Heart left ventricle (tissue), 16 donors: ENCODE data around the gene ARL15. TPM values are rescaled to one million over a fixed set of nuclear protein-coding genes. Genes with fewer than 3 reads are reported as not detected.

Experiments
- ATAC-seq, 4 donors: fragments of 200-7000 bp; cut with Tn5 transposase; one replicate each; pipeline ENCODE4 v1.9.1; 2020 to 2022; ENCODE audit warnings: moderate library complexity in 4 of 4, mild to moderate bottlenecking in 3 of 4, moderate number of reproducible peaks in 1 of 4
- DNase-seq, 5 donors: peaks; one replicate each; pipeline ENCODE4 v3.0.0-alpha.2; 2020
- H3K27ac ChIP-seq, 12 donors: fragments of 200-600 bp; sonication (generic) in 4 of 12; one replicate each; pipeline versions ENCODE4 v1.5.0 to v1.8.0; 2016 to 2022; ENCODE audit warnings: mild to moderate bottlenecking in 2 of 12
- H3K27me3 ChIP-seq, 9 donors: fragments of 200-600 bp; sonication (generic) in 2 of 9; one replicate each; pipeline versions ENCODE4 v1.5.1 to v1.8.0; 2016 to 2022; ENCODE audit warnings: mild to moderate bottlenecking in 3 of 9
- H3K36me3 ChIP-seq, 9 donors: fragments of 200-600 bp; sonication (generic) in 2 of 9; one replicate each; pipeline versions ENCODE4 v1.5.0 to v1.8.0; 2018 to 2022; ENCODE audit warnings: mild to moderate bottlenecking in 2 of 9
- H3K4me1 ChIP-seq, 12 donors: fragments of 200-600 bp; sonication (generic) in 4 of 12; one replicate each; pipeline versions ENCODE4 v1.5.0 to v1.8.0; 2016 to 2022; ENCODE audit warnings: mild to moderate bottlenecking in 3 of 12
- H3K4me3 ChIP-seq, 12 donors: fragments of 200-600 bp; sonication (generic) in 4 of 12; one replicate each; pipeline versions ENCODE4 v1.5.0 to v1.8.0; 2017 to 2022; ENCODE audit warnings: mild to moderate bottlenecking in 9 of 12, moderate library complexity in 4 of 12
- H3K9me3 ChIP-seq, 12 donors: fragments of 200-600 bp; sonication (generic) in 4 of 12; one replicate each; pipeline versions ENCODE4 v1.5.0 to v1.8.0; 2016 to 2022; ENCODE audit warnings: mild to moderate bottlenecking in 1 of 12
- POLR2A ChIP-seq, 2 donors: fragments of 450-650 bp; IDR thresholded peaks; one replicate each; pipeline ENCODE4 v1.6.1; 2017; ENCODE audit warnings: antibody characterized with exemption in 2 of 2, mild to moderate bottlenecking in 2 of 2, moderate library complexity in 2 of 2
- WGBS, 4 donors: extraction: QIAGEN DNeasy Blood & Tissue Kit in 2 of 4; methylation state at CpG; one replicate each; pipeline versions ENCODE4 v1.1.5 to v1.1.7; 2013 to 2018; 5-methylcytosine and 5-hydroxymethylcytosine counted together
- intact Hi-C, 10 donors: fragments of 100-400 bp; cut with DNase I; formaldehyde crosslinking; loops; one replicate each; pipeline versions ENCODE4 v1.11.1 to v1.14.2; 2022
- polyA plus RNA-seq, 2 donors: library from polyadenylated mRNA; stranded (reverse); fragments of 200-250 nt; gene quantifications; one replicate each; pipeline ENCODE4 v1.2.3, GENCODE V29; 2013
- total RNA-seq, 9 donors: library from RNA; depleted of rRNA in 2 of 9; stranded (reverse); fragments of >200 nt in 2 of 9; fragmentation: NEBNext Ultra II Directional in 3 of 9; extraction: Animal tissue kit (Norgen Biotek cat#: 25700) in 3 of 9; gene quantifications; one replicate each; pipeline versions ENCODE4 v1.1.0 to v1.2.4, GENCODE V29; 2016 to 2023
- TF ChIP-seq, protein P1 (sequence below), 12 donors: fragments of 200-600 bp; sonication (generic) in 4 of 12; IDR thresholded peaks; one replicate each; pipeline versions ENCODE4 v1.5.0 to v1.8.0; 2018 to 2022; ENCODE audit warnings: antibody characterized with exemption in 12 of 12, mild to moderate bottlenecking in 5 of 12
- donor health status: ischemic (EF 13 %, LVEDD 7.1; RV severe dilation, severe dysfunction).
- donor health status: healthy with polysubstance abuse.
- donor health status: DM: no; HTN: yes; CAD: no.
- donor health status: DM: no; HTN: no; CAD: no.
- donor health status: ischemic (EF 25% LVEDD 6.9; RV normal size, moderate dysfunction).
- donor health status: ischemic (EF 25% LVEDD 5.7; RV mildly dilated, moderate dysfunction).
- donor health status: healthy.
- donor health status: DM: yes; HTN: yes; CAD: no.
- donor health status: ischemic (EF 35%, LVEDD 5.7; RV mildly dilated, moderate dysfunction).
- donor health status: nonischemic (EF 11% LVEDD 7.7; RV severe dilation, severe dysfunction).
- donor health status: DM: yes; HTN: yes; CAD: no.
- donor health status: PGD.
- donor health status: ischemic (EF 29% LVEDD 5.4; RV normal size, mild dysfunction).
- donor health status: nonischemic (EF 23%, LVEDD 6.1; RV moderate dilation, normal function).

Gene ARL15
- total and polyA plus RNA-seq, 11 donors = 7.1 to 35.0 (median 23.2) TPM

GRCh38 chr5:53882006-53882675 is 428.2 kb downstream of the ARL15 start:
- intact Hi-C loops = no loop called here
- no peak for ATAC-seq
- Histone ChIP-seq H3K27me3 (no peaks in the 10 kb centered on the region), H3K9me3 (no peaks in the 10 kb centered on the region), H3K4me1 (no peaks in the 10 kb centered on the region), H3K36me3 (peaks cover 0 to 17% (median 5%) of the 10 kb centered on the region in 9 donors), H3K27ac (no peak overlapping the region), H3K4me3 (no peak overlapping the region)
- no peak for DNase-seq
- TF ChIP-seq, protein P1, sequence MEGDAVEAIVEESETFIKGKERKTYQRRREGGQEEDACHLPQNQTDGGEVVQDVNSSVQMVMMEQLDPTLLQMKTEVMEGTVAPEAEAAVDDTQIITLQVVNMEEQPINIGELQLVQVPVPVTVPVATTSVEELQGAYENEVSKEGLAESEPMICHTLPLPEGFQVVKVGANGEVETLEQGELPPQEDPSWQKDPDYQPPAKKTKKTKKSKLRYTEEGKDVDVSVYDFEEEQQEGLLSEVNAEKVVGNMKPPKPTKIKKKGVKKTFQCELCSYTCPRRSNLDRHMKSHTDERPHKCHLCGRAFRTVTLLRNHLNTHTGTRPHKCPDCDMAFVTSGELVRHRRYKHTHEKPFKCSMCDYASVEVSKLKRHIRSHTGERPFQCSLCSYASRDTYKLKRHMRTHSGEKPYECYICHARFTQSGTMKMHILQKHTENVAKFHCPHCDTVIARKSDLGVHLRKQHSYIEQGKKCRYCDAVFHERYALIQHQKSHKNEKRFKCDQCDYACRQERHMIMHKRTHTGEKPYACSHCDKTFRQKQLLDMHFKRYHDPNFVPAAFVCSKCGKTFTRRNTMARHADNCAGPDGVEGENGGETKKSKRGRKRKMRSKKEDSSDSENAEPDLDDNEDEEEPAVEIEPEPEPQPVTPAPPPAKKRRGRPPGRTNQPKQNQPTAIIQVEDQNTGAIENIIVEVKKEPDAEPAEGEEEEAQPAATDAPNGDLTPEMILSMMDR (IDR thresholded peaks at IDR 0.05) = no peak
- TF ChIP-seq POLR2A (IDR thresholded peaks at IDR 0.05) = no peak
- WGBS, 4 donors = 87 to 97% (median 93%) methylated on average over 1 of the region's 1 CpG

DNA sequence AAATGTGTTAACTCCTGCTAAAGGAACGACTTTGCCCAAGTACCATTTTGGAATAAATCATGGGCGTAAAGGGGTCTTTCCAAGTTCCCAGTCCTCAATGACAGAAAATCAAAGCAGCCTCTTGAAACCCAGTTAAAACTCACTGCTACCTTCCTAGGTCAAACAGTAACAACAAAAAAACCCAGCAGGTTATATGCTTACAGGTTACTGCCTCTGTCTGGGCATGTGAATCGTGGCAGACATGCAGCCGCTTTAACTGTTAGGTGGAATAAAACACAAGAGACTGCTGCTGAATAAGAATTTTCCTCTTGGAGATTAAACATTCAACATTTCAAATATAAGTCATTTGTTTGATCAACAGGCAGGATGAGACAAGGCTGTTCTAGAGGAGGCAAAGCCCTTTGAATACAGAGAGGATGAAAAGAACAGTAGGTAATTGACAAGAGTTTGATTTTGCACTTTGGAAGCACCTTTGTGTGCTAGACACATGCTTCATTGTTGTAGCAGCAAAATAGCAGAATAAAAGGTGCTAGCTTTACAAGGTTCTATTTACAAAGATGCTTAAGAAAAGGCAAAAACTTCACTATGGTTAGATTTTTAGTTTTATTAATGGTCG is 430.6 kb downstream of the ARL15 start:
- Histone ChIP-seq H3K27me3 (no peaks in the 10 kb centered on the region), H3K36me3 (peaks cover 0 to 8% (median 0%) of the 10 kb centered on the region in 9 donors), H3K4me1 (no peaks in the 10 kb centered on the region), H3K27ac (no peak overlapping the region), H3K4me3 (no peak overlapping the region), H3K9me3 (no peaks in the 10 kb centered on the region)
- ATAC-seq (no peak), DNase-seq (no peak)
- TF ChIP-seq POLR2A (IDR thresholded peaks at IDR 0.05) = no peak
- TF ChIP-seq, protein P1 (IDR thresholded peaks at IDR 0.05) = no peak
- intact Hi-C loops = loop anchor here in 7 of 10 donors (10.0 kb wide), 4 partner anchors 335 to 405 kb away; partner anchors contain the start of gene FST (in 3 of the 7)
- 95 to 97% (median 97%) methylated on average over 5 of the region's 5 CpGs for WGBS, 4 donors

DNA sequence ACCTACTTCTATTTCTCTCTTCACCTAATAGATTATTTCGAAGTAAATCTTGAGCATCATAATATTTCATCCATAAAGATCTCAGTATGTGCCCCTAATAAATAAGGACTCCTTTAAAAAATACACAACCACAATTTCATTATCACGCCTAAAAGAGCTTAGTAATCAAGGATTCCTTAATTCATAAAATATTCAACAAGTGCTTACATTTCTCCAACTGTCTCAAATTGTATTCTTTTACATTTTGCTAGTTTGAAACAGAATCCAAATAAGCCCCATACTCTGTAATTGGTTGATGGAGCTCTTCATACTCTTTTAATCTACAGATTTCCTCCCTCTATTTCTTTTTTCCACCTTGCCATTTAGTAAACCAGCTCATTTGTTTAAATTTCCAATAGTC is 432.4 kb downstream of the ARL15 start:
- ATAC-seq = no peak
- no peak overlapping the region for H3K27ac ChIP-seq
- no peaks in the 10 kb centered on the region for H3K9me3 ChIP-seq
- H3K36me3 ChIP-seq = peaks cover 0 to 4% (median 0%) of the 10 kb centered on the region in 9 donors
- TF ChIP-seq, protein P1 (IDR thresholded peaks at IDR 0.05) = no peak
- no peak for TF ChIP-seq POLR2A (IDR thresholded peaks at IDR 0.05)
- 93 to 96% (median 94%) methylated on average over 2 of the region's 2 CpGs for WGBS, 4 donors
- DNase-seq = no peak
- H3K4me3 ChIP-seq = no peak overlapping the region
- intact Hi-C loops = loop anchor here in 7 of 10 donors (10.0 kb wide), 4 partner anchors 337 to 403 kb away; partner anchors contain the start of gene FST (in 3 of the 7)
- no peaks in the 10 kb centered on the region for H3K27me3 ChIP-seq
- no peaks in the 10 kb centered on the region for H3K4me1 ChIP-seq

- H3K36me3 ChIP-seq = peaks cover 0 to 4% (median 0%) of the 10 kb centered on the region in 9 donors
- ATAC-seq (peak in 2 of 4 donors; percentile 24 to 52), DNase-seq (no peak)
- H3K9me3 ChIP-seq = no peaks in the 10 kb centered on the region
- H3K4me3 ChIP-seq = no peak overlapping the region
- 36 to 55% (median 49%) methylated on average over 2 of the region's 2 CpGs for WGBS, 4 donors
- TF ChIP-seq, protein P1 (IDR thresholded peaks at IDR 0.05) = no peak
- TF ChIP-seq POLR2A (IDR thresholded peaks at IDR 0.05) = no peak
- no peak overlapping the region for H3K27ac ChIP-seq
- no peaks in the 10 kb centered on the region for H3K4me1 ChIP-seq
- intact Hi-C loops = loop anchor here in 7 of 10 donors (10.0 kb wide), 4 partner anchors 338 to 402 kb away; partner anchors contain the start of gene FST (in 3 of the 7)
- H3K27me3 ChIP-seq = no peaks in the 10 kb centered on the region
Measured at GRCh38 chr5:53877243-53877642, 433.1 kb downstream of the ARL15 start.
